GM10266 (cell line): Measurements from ENCODE around the gene PROM1.

Source experiments
- DNase-seq: peaks from one replicate; pipeline ENCODE4 v3.0.0; 2012; ENCODE audit errors: extremely low spot score
- CTCF ChIP-seq: IDR thresholded peaks from 2 replicates; pipeline ENCODE4 v1.5.1; 2012; ENCODE audit warnings: mild to moderate bottlenecking, low read depth; ENCODE audit not compliant: control insufficient read depth, insufficient read depth; ENCODE audit errors: missing control alignments

PROM1 gene

GRCh38 chr4:15989424-15989823 lies 94.4 kb downstream of the PROM1 start:
- DNase-seq, result no peak
- TF ChIP-seq CTCF, result no peak

GRCh38 chr4:15988222-15988621 lies 95.6 kb downstream of the PROM1 start:
- DNase-seq, result no peak

GRCh38 chr4:15986907-15987306 lies 96.9 kb downstream of the PROM1 start:
- TF ChIP-seq CTCF, result no peak
- no peak for DNase-seq

More at GRCh38 chr4:15988222-15988621, 95.6 kb downstream of the PROM1 start:
- TF ChIP-seq CTCF, result no peak

- no peak for DNase-seq
Measured at GRCh38 chr4:15983610-15984009, 100.2 kb downstream of the PROM1 start.

GRCh38 chr4:15982842-15983524 lies 100.8 kb downstream of the PROM1 start:
- no peak for TF ChIP-seq CTCF
- no peak for DNase-seq

More at GRCh38 chr4:15983610-15984009, 100.2 kb downstream of the PROM1 start:
- TF ChIP-seq CTCF, result no peak

GRCh38 chr4:15976456-15977447 lies 107.1 kb downstream of the PROM1 start:
- TF ChIP-seq CTCF, result no peak
- no peak for DNase-seq

- TF ChIP-seq CTCF, result no peak
- no peak for DNase-seq
Measured at GRCh38 chr4:15971068-15971801, 112.6 kb downstream of the PROM1 start.
